IMR-90 (cell line): ENCODE data around the gene KRT36. TPM values are rescaled to one million over a fixed set of nuclear protein-coding genes. Genes with fewer than 3 reads are reported as not detected.
A peak's percentile ranks its signal among the peaks of the same experiment; 100 is the strongest.

Source experiments
- ATAC-seq: fragments of 200-7000 bp; cut with Tn5 transposase; 2 replicates; pipeline ENCODE4 v1.9.1; 2020; ENCODE audit warnings: low read depth, mild to moderate bottlenecking, moderate library complexity
- BruUV-seq: library from RNA; stranded (reverse); fragments of 400-500 nt; replicated peaks from 2 replicates; lab custom pipeline; 2021; lab: Mats Ljungman, UMichigan
- CTCF ChIA-PET: fragments of 300-600 bp; formaldehyde crosslinking; extraction: SDS; loops from one replicate; lab custom pipeline; 2021; ENCODE audit warnings: antibody characterized with exemption; lab: Yijun Ruan, JAX
- POLR2A ChIA-PET: fragments of 300-600 bp; sonication (Branson Sonifier 250); formaldehyde crosslinking; loops from one replicate; lab custom pipeline; 2022; ENCODE audit warnings: antibody characterized with exemption; ENCODE audit not compliant: unreplicated experiment; lab: Charles Lee
- DNase-seq: peaks from one replicate; pipeline ENCODE4 v3.0.0; 2013
- H2AFZ ChIP-seq: replicated peaks from 2 replicates; pipeline ENCODE3; 2013; ENCODE audit warnings: low read length, mild to moderate bottlenecking; ENCODE audit not compliant: poor library complexity
- H2AK5ac ChIP-seq: 2 replicates; pipeline ENCODE4 v1.6.1; 2013; ENCODE audit warnings: low read depth, low read length, inconsistent platforms
- H2AK9ac ChIP-seq: replicated peaks from 2 replicates; pipeline ENCODE3; 2013; ENCODE audit warnings: mild to moderate bottlenecking, low read depth, low read length, moderate library complexity; ENCODE audit not compliant: poor library complexity
- H2BK120ac ChIP-seq: 2 replicates; pipeline ENCODE4 v1.6.1; 2013; ENCODE audit warnings: low read depth, low read length, inconsistent platforms
- H2BK15ac ChIP-seq: 3 replicates; pipeline ENCODE4 v1.6.1; 2013; ENCODE audit warnings: low read depth, low read length, inconsistent platforms
- H2BK20ac ChIP-seq: 2 replicates; pipeline ENCODE4 v1.6.1; 2013; ENCODE audit warnings: low read depth, mild to moderate bottlenecking, inconsistent platforms, low read length, moderate library complexity
- H2BK5ac ChIP-seq: 2 replicates; pipeline ENCODE4 v1.6.1; 2013; ENCODE audit warnings: mild to moderate bottlenecking, low read depth, low read length, inconsistent platforms; ENCODE audit not compliant: poor library complexity, severe bottlenecking
- H3K14ac ChIP-seq: replicated peaks from 2 replicates; pipeline ENCODE4 v1.6.1; 2013; ENCODE audit warnings: low read depth, low read length, inconsistent platforms
- H3K18ac ChIP-seq: 2 replicates; pipeline ENCODE4 v1.6.1; 2013; ENCODE audit warnings: low read depth, low read length, control low read depth
- H3K23ac ChIP-seq: 2 replicates; pipeline ENCODE4 v1.6.1; 2013; ENCODE audit warnings: low read depth, low read length, inconsistent platforms
- H3K27ac ChIP-seq: 2 replicates; pipeline ENCODE4 v1.5.1; 2013; ENCODE audit warnings: mild to moderate bottlenecking, control low read depth, low read length; ENCODE audit not compliant: insufficient read depth
- H3K27me3 ChIP-seq: 2 replicates; pipeline ENCODE4 v1.6.1; 2013; ENCODE audit warnings: low read length; ENCODE audit not compliant: control insufficient read depth, insufficient read depth
- H3K36me3 ChIP-seq: 2 replicates; pipeline ENCODE4 v1.6.1; 2013; ENCODE audit warnings: low read length, mixed read lengths; ENCODE audit not compliant: control insufficient read depth, insufficient read depth
- H3K4ac ChIP-seq: 2 replicates; pipeline ENCODE4 v1.6.1; 2013; ENCODE audit warnings: low read depth, low read length, inconsistent platforms
- H3K4me1 ChIP-seq: 2 replicates; pipeline ENCODE4 v1.6.1; 2013; ENCODE audit warnings: low read length, mixed read lengths; ENCODE audit not compliant: control insufficient read depth, insufficient read depth
- H3K4me2 ChIP-seq: 2 replicates; pipeline ENCODE4 v1.6.1; 2013; ENCODE audit warnings: low read depth, mild to moderate bottlenecking, control low read depth, low read length, moderate library complexity
- H3K4me3 ChIP-seq: 2 replicates; pipeline ENCODE4 v1.5.1; 2013; ENCODE audit warnings: low read depth, mild to moderate bottlenecking, control low read depth, low read length, moderate library complexity; ENCODE audit not compliant: insufficient read depth
- H3K56ac ChIP-seq: 2 replicates; pipeline ENCODE4 v1.6.1; 2013; ENCODE audit warnings: low read length, inconsistent platforms; ENCODE audit not compliant: insufficient read depth; ENCODE audit errors: extremely low read depth
- H3K79me1 ChIP-seq, 2 experiments: 2 replicates each; pipeline ENCODE4 v1.6.1; 2013; ENCODE audit warnings: low read length in 2 of 2, inconsistent platforms in 1 of 2, low read depth in 1 of 2
- H3K9ac ChIP-seq: 2 replicates; pipeline ENCODE4 v1.6.1; 2013; ENCODE audit warnings: low read depth, low read length, control low read depth
- H3K9me1 ChIP-seq: 2 replicates; pipeline ENCODE4 v1.6.1; 2013; ENCODE audit warnings: low read length, inconsistent platforms; ENCODE audit not compliant: insufficient read depth
- H3K9me3 ChIP-seq: 2 replicates; pipeline ENCODE4 v1.6.1; 2013; ENCODE audit warnings: low read length; ENCODE audit not compliant: control insufficient read depth, insufficient read depth
- H4K20me1 ChIP-seq: 2 replicates; pipeline ENCODE4 v1.6.1; 2013; ENCODE audit warnings: low read length, inconsistent platforms; ENCODE audit not compliant: insufficient read depth
- H4K5ac ChIP-seq: 2 replicates; pipeline ENCODE4 v1.6.1; 2013; ENCODE audit warnings: mild to moderate bottlenecking, low read depth, low read length, control low read depth
- H4K8ac ChIP-seq, 2 experiments: 2 replicates each; pipeline ENCODE4 v1.6.1; 2013; ENCODE audit warnings: low read depth in 2 of 2, low read length in 2 of 2, control low read depth in 1 of 2, inconsistent platforms in 1 of 2
- H4K91ac ChIP-seq: 2 replicates; pipeline ENCODE4 v1.6.1; 2013; ENCODE audit warnings: low read depth, low read length, inconsistent platforms; ENCODE audit not compliant: insufficient read depth
- BHLHE40 ChIP-seq: fragments of 150-350 bp; IDR thresholded peaks from 2 replicates; pipeline ENCODE4 v1.6.1; 2016; ENCODE audit warnings: mild to moderate bottlenecking, low read depth, low read length
- CEBPB ChIP-seq: IDR thresholded peaks from 2 replicates; pipeline ENCODE4 v1.6.1; 2012; ENCODE audit warnings: low read depth, low read length, improper control_type of control experiment
- CHD1 ChIP-seq: IDR thresholded peaks from 2 replicates; pipeline ENCODE4 v1.6.1; 2012; ENCODE audit warnings: low read depth, low read length, improper control_type of control experiment
- FOS ChIP-seq: fragments of 150-350 bp; IDR thresholded peaks from 2 replicates; pipeline ENCODE4 v1.6.1; 2016; ENCODE audit warnings: low read depth, low read length
- MAFK ChIP-seq: IDR thresholded peaks from 2 replicates; pipeline ENCODE4 v1.6.1; 2012; ENCODE audit warnings: low read depth, low read length, improper control_type of control experiment
- MAZ ChIP-seq: IDR thresholded peaks from 2 replicates; pipeline ENCODE4 v1.6.1; 2012; ENCODE audit warnings: low read depth, mild to moderate bottlenecking, low read length, improper control_type of control experiment, moderate library complexity, borderline replicate concordance
- MXI1 ChIP-seq: IDR thresholded peaks from 2 replicates; pipeline ENCODE4 v1.6.1; 2012; ENCODE audit warnings: low read depth, mild to moderate bottlenecking, low read length, moderate library complexity, borderline replicate concordance
- NFE2L2 ChIP-seq: fragments of 150-350 bp; IDR thresholded peaks from 2 replicates; pipeline ENCODE4 v1.6.1; 2016; ENCODE audit warnings: low read depth, mild to moderate bottlenecking, low read length
- POLR2A ChIP-seq: IDR thresholded peaks from 2 replicates; pipeline ENCODE4 v1.6.1; 2012; ENCODE audit warnings: mild to moderate bottlenecking, low read depth, low read length
- RAD21 ChIP-seq: IDR thresholded peaks from 2 replicates; pipeline ENCODE4 v1.6.1; 2012; ENCODE audit warnings: low read length, improper control_type of control experiment
- RCOR1 ChIP-seq: IDR thresholded peaks from 2 replicates; pipeline ENCODE4 v1.6.1; 2012; ENCODE audit warnings: mild to moderate bottlenecking, low read length, improper control_type of control experiment; ENCODE audit not compliant: insufficient replicate concordance
- RFX5 ChIP-seq: IDR thresholded peaks from 2 replicates; pipeline ENCODE4 v1.8.0; 2012; ENCODE audit warnings: low read depth, mild to moderate bottlenecking, low read length, moderate library complexity
- SMC3 ChIP-seq: fragments of 150-350 bp; IDR thresholded peaks from 2 replicates; pipeline ENCODE4 v1.6.1; 2016; ENCODE audit warnings: low read depth, mild to moderate bottlenecking, antibody characterized with exemption, low read length, moderate library complexity
- WGBS, 2 experiments: methylation state at CpG; one replicate each; pipeline versions ENCODE4 v1.1.5 to v1.1.7; 2013; ENCODE audit warnings: missing lambda C conversion rate in 2 of 2; ENCODE audit not compliant: insufficient read length in 1 of 2; ENCODE audit errors: extremely low coverage in 2 of 2; 5-methylcytosine and 5-hydroxymethylcytosine counted together
- dilution Hi-C: fragments of 300-500 bp; cut with HindIII; formaldehyde crosslinking; loops from one replicate; pipeline ENCODE4 v1.14.3; 2018; ENCODE audit warnings: low sequenced_read_pairs; ENCODE audit not compliant: unreplicated experiment
- in situ Hi-C: fragments of 300-500 bp; cut with MboI; formaldehyde crosslinking; loops from 3 replicates; pipeline ENCODE4 v1.14.3; 2019; ENCODE audit warnings: low sequenced_read_pairs, inconsistent platforms, mixed read lengths
- intact Hi-C: fragments of 100-400 bp; cut with micrococcal nuclease; formaldehyde crosslinking; loops from 2 replicates; pipeline ENCODE4 v1.10.0; 2022
- polyA plus RNA-seq, 3 experiments: library from polyadenylated mRNA; depleted of rRNA; stranded (reverse); fragments of >200 nt; gene quantifications; 2 replicates each; pipeline ENCODE4 v1.2.3, GENCODE V29; 2012; ENCODE audit warnings: low replicate concordance in 1 of 3
- total RNA-seq: library from RNA; depleted of rRNA; stranded (reverse); fragments of >200 nt; gene quantifications from 2 replicates; pipeline ENCODE4 v1.2.3, GENCODE V29; 2012
- TF ChIP-seq, protein P1 (sequence below): conservative IDR thresholded peaks from 2 replicates; pipeline ENCODE4 v1.5.1; 2012; ENCODE audit warnings: mild to moderate bottlenecking, low read depth, low read length, improper control_type of control experiment
- TF ChIP-seq, protein P2 (sequence below): fragments of 150-350 bp; IDR thresholded peaks from 2 replicates; pipeline ENCODE4 v1.6.1; 2016; ENCODE audit warnings: low read depth, mild to moderate bottlenecking, low read length, moderate library complexity, borderline replicate concordance
- TF ChIP-seq, protein P3 (sequence below): fragments of 150-350 bp; IDR thresholded peaks from 2 replicates; pipeline ENCODE4 v1.6.1; 2017; ENCODE audit warnings: mild to moderate bottlenecking, antibody characterized with exemption, low read length, low read depth

KRT36 gene
- total and polyA plus RNA-seq, 2 of the 4 experiments (the other 2 are of a cell fraction), result not detected

DNA sequence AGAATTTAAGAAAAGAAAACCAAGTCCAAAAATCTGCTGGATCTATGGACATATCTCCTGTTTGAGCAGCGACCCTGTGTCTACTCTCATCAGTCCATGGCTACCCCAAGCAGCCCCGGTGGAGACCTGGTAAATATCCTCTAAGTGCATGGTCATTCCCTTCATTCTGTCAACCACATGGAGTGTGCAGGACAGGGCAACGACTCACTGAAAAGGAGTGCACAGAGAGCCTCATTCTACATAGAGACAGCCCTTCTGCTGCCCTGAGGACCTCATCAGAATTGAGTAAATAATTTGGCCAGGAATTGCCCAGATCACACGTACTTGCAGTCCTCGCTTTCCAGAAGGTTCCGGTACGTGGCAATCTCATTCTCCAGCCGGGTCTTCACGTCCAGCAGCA is 51.9 kb downstream of the KRT36 start:
- ATAC-seq (peak; percentile 59), DNase-seq (peak; percentile 30)
- Histone ChIP-seq H3K9ac (no peak overlapping the region), H4K5ac (no peak overlapping the region), H3K23ac (no peak overlapping the region), H3K27me3 (peaks cover 6% of the 10 kb centered on the region; the same call in 1 of the 2 replicates), H4K8ac (no peak overlapping the region), H2AK5ac (no peak overlapping the region), H3K4me2 (no peak overlapping the region), H3K18ac (no peak overlapping the region), H3K4me1 (peaks cover 8% of the 10 kb centered on the region), H3K36me3 (no peaks in the 10 kb centered on the region), H3K79me1 (no peaks in the 10 kb centered on the region), H3K14ac (no peak overlapping the region), H2BK5ac (no peak overlapping the region), H2BK120ac (no peak overlapping the region), H3K4me3 (no peak overlapping the region), H3K9me1 (peaks cover 5% of the 10 kb centered on the region; the same call in 1 of the 2 replicates), H2AFZ (peak overlapping the region; percentile 28), H3K27ac (no peak overlapping the region), H3K4ac (no peak overlapping the region), H3K56ac (no peak overlapping the region), H2BK15ac (no peak overlapping the region; the same call in 2 of the 3 replicates), H2BK20ac (no peak overlapping the region), H4K91ac (peak overlapping the region; percentile 19; the same call in 1 of the 2 replicates), H2AK9ac (no peak overlapping the region), H4K20me1 (no peaks in the 10 kb centered on the region), H3K9me3 (no peaks in the 10 kb centered on the region)
- ChIA-PET POLR2A (no interaction called here), CTCF (no interaction called here)
- dilution Hi-C loops, result no loop called here
- in situ Hi-C loops, result no loop called here
- WGBS, 2 experiments, result 78% methylated on average over 7 of the region's 9 CpGs; no CpG with 5 or more reads in 1 of the 2 experiments
- BruUV-seq, result no TSS peak
- intact Hi-C loops, result no loop called here
- no peak for TF ChIP-seq SMC3
- TF ChIP-seq, protein P1, sequence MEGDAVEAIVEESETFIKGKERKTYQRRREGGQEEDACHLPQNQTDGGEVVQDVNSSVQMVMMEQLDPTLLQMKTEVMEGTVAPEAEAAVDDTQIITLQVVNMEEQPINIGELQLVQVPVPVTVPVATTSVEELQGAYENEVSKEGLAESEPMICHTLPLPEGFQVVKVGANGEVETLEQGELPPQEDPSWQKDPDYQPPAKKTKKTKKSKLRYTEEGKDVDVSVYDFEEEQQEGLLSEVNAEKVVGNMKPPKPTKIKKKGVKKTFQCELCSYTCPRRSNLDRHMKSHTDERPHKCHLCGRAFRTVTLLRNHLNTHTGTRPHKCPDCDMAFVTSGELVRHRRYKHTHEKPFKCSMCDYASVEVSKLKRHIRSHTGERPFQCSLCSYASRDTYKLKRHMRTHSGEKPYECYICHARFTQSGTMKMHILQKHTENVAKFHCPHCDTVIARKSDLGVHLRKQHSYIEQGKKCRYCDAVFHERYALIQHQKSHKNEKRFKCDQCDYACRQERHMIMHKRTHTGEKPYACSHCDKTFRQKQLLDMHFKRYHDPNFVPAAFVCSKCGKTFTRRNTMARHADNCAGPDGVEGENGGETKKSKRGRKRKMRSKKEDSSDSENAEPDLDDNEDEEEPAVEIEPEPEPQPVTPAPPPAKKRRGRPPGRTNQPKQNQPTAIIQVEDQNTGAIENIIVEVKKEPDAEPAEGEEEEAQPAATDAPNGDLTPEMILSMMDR, result no peak
- TF ChIP-seq POLR2A, result no peak
- no peak for TF ChIP-seq FOS
- TF ChIP-seq, protein P2, sequence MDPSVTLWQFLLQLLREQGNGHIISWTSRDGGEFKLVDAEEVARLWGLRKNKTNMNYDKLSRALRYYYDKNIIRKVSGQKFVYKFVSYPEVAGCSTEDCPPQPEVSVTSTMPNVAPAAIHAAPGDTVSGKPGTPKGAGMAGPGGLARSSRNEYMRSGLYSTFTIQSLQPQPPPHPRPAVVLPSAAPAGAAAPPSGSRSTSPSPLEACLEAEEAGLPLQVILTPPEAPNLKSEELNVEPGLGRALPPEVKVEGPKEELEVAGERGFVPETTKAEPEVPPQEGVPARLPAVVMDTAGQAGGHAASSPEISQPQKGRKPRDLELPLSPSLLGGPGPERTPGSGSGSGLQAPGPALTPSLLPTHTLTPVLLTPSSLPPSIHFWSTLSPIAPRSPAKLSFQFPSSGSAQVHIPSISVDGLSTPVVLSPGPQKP, result no peak
- no peak for TF ChIP-seq NFE2L2
- no peak for TF ChIP-seq CEBPB
- no peak for TF ChIP-seq MAZ
- TF ChIP-seq MAFK, result no peak
- TF ChIP-seq RFX5, result no peak
- no peak for TF ChIP-seq CHD1
- no peak for TF ChIP-seq MXI1
- TF ChIP-seq, protein P3, sequence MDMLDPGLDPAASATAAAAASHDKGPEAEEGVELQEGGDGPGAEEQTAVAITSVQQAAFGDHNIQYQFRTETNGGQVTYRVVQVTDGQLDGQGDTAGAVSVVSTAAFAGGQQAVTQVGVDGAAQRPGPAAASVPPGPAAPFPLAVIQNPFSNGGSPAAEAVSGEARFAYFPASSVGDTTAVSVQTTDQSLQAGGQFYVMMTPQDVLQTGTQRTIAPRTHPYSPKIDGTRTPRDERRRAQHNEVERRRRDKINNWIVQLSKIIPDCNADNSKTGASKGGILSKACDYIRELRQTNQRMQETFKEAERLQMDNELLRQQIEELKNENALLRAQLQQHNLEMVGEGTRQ, result no peak
- TF ChIP-seq RCOR1, result no peak
- no peak for TF ChIP-seq BHLHE40
- no peak for TF ChIP-seq RAD21
